KMS-11 (cell line): ENCODE data around the gene CD8B.

ENCODE experiments used
- H2AFZ ChIP-seq: fragments of 200-600 bp; sonication (generic); 2 replicates; pipeline ENCODE4 v1.6.1; 2016; ENCODE audit warnings: antibody characterized with exemption, mixed run types, low read depth
- H3K27ac ChIP-seq: fragments of 200-600 bp; sonication (generic); 2 replicates; pipeline ENCODE4 v1.6.1; 2016; ENCODE audit warnings: mild to moderate bottlenecking, mixed run types
- H3K27me3 ChIP-seq: fragments of 200-600 bp; sonication (generic); 2 replicates; pipeline ENCODE4 v1.6.1; 2017; ENCODE audit warnings: mild to moderate bottlenecking, low read depth, mixed run types, moderate library complexity; ENCODE audit not compliant: insufficient read depth
- H3K36me3 ChIP-seq: fragments of 200-600 bp; sonication (generic); 2 replicates; pipeline ENCODE4 v1.6.1; 2017; ENCODE audit warnings: mild to moderate bottlenecking, mixed run types; ENCODE audit not compliant: insufficient read depth
- H3K4me1 ChIP-seq: fragments of 200-600 bp; sonication (generic); 2 replicates; pipeline ENCODE4 v1.6.1; 2016; ENCODE audit warnings: mild to moderate bottlenecking, low read depth, mixed run types; ENCODE audit not compliant: poor library complexity, severe bottlenecking
- H3K4me2 ChIP-seq: fragments of 200-600 bp; sonication (generic); 2 replicates; pipeline ENCODE4 v1.7.0; 2016; ENCODE audit warnings: mild to moderate bottlenecking, mixed run types
- H3K4me3 ChIP-seq: fragments of 200-600 bp; sonication (generic); IDR thresholded peaks from 2 replicates; pipeline ENCODE4 v1.6.1; 2017; ENCODE audit warnings: low read depth, low read length, mixed read lengths; ENCODE audit not compliant: insufficient read depth
- H3K79me2 ChIP-seq: fragments of 200-600 bp; sonication (generic); 2 replicates; pipeline ENCODE4 v1.6.1; 2016; ENCODE audit warnings: low read depth, mixed run types; ENCODE audit not compliant: insufficient read depth
- H3K9ac ChIP-seq: fragments of 200-600 bp; sonication (generic); 2 replicates; pipeline ENCODE4 v1.6.1; 2016; ENCODE audit warnings: mild to moderate bottlenecking, mixed run types
- H4K20me1 ChIP-seq: fragments of 200-600 bp; sonication (generic); 2 replicates; pipeline ENCODE4 v1.6.1; 2016; ENCODE audit warnings: mild to moderate bottlenecking, mixed run types; ENCODE audit not compliant: insufficient read depth
- CTCF ChIP-seq: fragments of 200-600 bp; sonication (generic); conservative IDR thresholded peaks from 2 replicates; pipeline ENCODE4 v1.6.1; 2017; ENCODE audit warnings: low read depth, mild to moderate bottlenecking, antibody characterized with exemption, low read length, moderate library complexity, mixed read lengths

The CD8B gene

DNA sequence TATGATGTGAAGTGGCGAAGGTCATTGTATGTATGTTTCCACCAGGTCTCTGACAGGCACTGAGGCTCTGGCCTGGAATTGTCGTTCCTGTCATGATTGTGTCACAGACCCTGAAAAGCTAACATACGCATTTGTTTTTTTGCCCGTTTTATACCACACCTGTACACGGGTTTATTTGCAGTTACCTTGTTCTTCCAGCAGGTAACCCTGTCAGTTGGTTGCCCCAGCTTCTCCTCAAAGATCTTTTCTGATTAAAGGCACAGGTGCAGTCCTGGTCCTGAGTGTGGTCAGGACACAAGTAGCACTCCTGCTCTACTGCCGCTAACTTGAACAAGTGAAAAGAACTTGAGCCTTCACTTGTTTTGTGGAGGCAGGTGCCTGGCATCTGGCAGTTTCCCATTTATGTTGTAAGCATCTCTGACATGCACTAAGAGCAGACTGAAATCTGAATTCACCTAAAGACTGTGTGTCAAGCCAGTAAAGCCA lies 90.8 kb downstream of the CD8B start:
- H3K36me3 ChIP-seq: no peaks in the 10 kb centered on the region
- no peak for TF ChIP-seq CTCF

GRCh38 chr2:86769838-86770237 lies 91.8 kb downstream of the CD8B start:
- Histone ChIP-seq H2AFZ (no peak overlapping the region), H3K4me1 (peaks cover 3% of the 10 kb centered on the region), H3K36me3 (no peaks in the 10 kb centered on the region), H3K27ac (no peak overlapping the region), H3K9ac (no peak overlapping the region), H3K4me2 (no peak overlapping the region), H3K79me2 (no peaks in the 10 kb centered on the region; the same call in 1 of the 2 replicates), H3K4me3 (no peak overlapping the region), H4K20me1 (no peaks in the 10 kb centered on the region), H3K27me3 (no peaks in the 10 kb centered on the region)
- no peak for TF ChIP-seq CTCF

More for the DNA sequence above, 90.8 kb downstream of the CD8B start:
- no peaks in the 10 kb centered on the region for H3K79me2 ChIP-seq
- no peak overlapping the region for H3K27ac ChIP-seq
- no peak overlapping the region for H3K9ac ChIP-seq
- no peak overlapping the region for H3K4me2 ChIP-seq
- H3K4me1 ChIP-seq: no peaks in the 10 kb centered on the region
- H4K20me1 ChIP-seq: no peaks in the 10 kb centered on the region
- no peaks in the 10 kb centered on the region for H3K27me3 ChIP-seq
- no peak overlapping the region for H3K4me3 ChIP-seq
- H2AFZ ChIP-seq: no peak overlapping the region

GRCh38 chr2:86768189-86768949 lies 93.3 kb downstream of the CD8B start:
- Histone ChIP-seq H4K20me1 (no peaks in the 10 kb centered on the region), H2AFZ (no peak overlapping the region), H3K4me2 (no peak overlapping the region), H3K9ac (no peak overlapping the region), H3K27me3 (no peaks in the 10 kb centered on the region), H3K79me2 (no peaks in the 10 kb centered on the region; the same call in 1 of the 2 replicates), H3K36me3 (no peaks in the 10 kb centered on the region), H3K4me1 (peaks cover 9% of the 10 kb centered on the region), H3K4me3 (no peak overlapping the region), H3K27ac (no peak overlapping the region)
- no peak for TF ChIP-seq CTCF
